Measurements from ENCODE around the gene COL27A1. TPM values are rescaled to one million over a fixed set of nuclear protein-coding genes. Genes with fewer than 3 reads are reported as not detected.
"Not testable (repeated sequence)": the region's sequence is repeated elsewhere in the genome, so short reads cannot be mapped to it uniquely, and the experiment has no call there.

The COL27A1 gene
- total RNA-seq, 1 donor from 2014 or later, result 8.9 TPM

DNA sequence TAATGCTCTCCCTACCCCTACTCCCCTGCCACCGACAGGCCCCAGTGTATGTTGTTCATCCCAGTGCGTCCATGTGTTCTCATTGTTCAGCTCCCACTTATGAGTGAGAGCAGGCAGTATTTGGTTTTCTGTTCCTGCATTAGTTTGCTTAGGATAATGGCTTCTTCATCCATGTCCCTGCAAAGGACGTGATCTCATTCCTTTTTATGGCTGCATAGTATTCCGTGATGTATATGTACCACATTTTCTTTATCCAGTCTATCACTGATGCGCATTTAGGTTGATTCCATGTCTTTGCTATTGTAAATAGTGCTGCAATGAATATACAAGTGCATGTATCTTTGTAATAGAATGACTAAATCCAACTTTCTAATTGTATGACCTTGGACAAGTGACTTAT lies 36.1 kb downstream of the COL27A1 start:
- H3K9me3 ChIP-seq (ENCODE audit: control insufficient read depth in 3 of 3, low read length in 3 of 3); H3K4me3 ChIP-seq (ENCODE audit: low read length in 3 of 3); H3K36me3 ChIP-seq (ENCODE audit: control insufficient read depth in 3 of 3, insufficient read depth in 3 of 3, low read length in 3 of 3); H3K9ac ChIP-seq (ENCODE audit: low read depth in 1 of 3, low read length in 3 of 3); H3K27ac ChIP-seq (ENCODE audit: low read depth, low read length); H3K27me3 ChIP-seq (ENCODE audit: control insufficient read depth in 3 of 3, insufficient read depth in 3 of 3, low read length in 3 of 3): not testable (repeated sequence)
- peaks cover 9 to 15% (median 13%) of the 10 kb centered on the region in 3 donors for H3K4me1 ChIP-seq (ENCODE audit: control insufficient read depth in 3 of 3, insufficient read depth in 3 of 3, low read length in 3 of 3)

DNA sequence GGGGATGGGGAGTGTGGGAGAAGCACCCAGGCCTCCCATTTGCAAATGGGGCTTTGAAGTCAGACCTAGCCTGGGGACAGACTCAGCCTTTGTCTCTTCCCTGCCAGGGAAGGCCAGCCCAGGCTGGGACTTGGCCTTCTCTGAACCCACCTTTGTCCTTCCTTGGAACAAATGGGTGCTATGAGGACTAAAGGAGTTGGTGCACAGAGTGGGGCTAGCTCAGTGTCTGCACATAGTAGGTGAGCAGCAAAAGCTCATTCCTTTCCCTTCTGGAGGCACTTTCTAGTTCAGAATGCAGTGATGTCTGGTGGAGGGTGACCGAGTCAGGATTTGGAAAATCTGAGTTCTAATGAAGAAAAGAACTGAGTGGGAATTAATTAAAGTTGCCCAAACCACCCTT lies 37.2 kb downstream of the COL27A1 start:
- H3K27ac ChIP-seq (ENCODE audit: low read depth, low read length), result peak overlapping the region; percentile 31
- no peak overlapping the region for H3K4me3 ChIP-seq (ENCODE audit: low read length in 3 of 3)
- H3K9me3 ChIP-seq (ENCODE audit: control insufficient read depth in 3 of 3, low read length in 3 of 3), result peaks cover 0 to 6% (median 3%) of the 10 kb centered on the region in 3 donors
- no peaks in the 10 kb centered on the region for H3K27me3 ChIP-seq (ENCODE audit: control insufficient read depth in 3 of 3, insufficient read depth in 3 of 3, low read length in 3 of 3)
- H3K36me3 ChIP-seq (ENCODE audit: control insufficient read depth in 3 of 3, insufficient read depth in 3 of 3, low read length in 3 of 3), result no peaks in the 10 kb centered on the region
- peaks cover 13 to 15% (median 15%) of the 10 kb centered on the region in 3 donors for H3K4me1 ChIP-seq (ENCODE audit: control insufficient read depth in 3 of 3, insufficient read depth in 3 of 3, low read length in 3 of 3)
- peak overlapping the region in 1 of 3 donors; percentile 33 for H3K9ac ChIP-seq (ENCODE audit: low read depth in 1 of 3, low read length in 3 of 3)

DNA sequence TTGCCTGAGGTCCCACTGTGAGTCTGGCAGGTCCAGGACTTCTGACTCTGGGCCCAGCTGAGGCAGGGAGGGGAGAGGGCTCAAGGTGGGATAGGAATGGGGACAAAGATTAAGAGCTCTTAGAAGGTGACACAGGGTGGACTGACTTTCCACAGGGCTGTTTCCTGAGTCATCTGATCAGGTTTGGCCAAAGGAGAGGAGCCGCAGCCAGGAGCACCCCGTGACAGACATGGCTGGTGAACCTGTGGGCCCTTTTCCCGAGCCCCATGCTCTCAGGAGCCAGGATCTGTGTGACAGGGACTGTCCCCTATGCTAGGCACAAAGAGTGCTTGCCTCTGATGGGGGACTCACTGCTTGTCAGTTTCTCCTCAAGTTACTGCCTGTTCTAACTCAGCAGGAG lies 37.8 kb downstream of the COL27A1 start:
- H3K36me3 ChIP-seq (ENCODE audit: control insufficient read depth in 3 of 3, insufficient read depth in 3 of 3, low read length in 3 of 3), result no peaks in the 10 kb centered on the region
- no peaks in the 10 kb centered on the region for H3K27me3 ChIP-seq (ENCODE audit: control insufficient read depth in 3 of 3, insufficient read depth in 3 of 3, low read length in 3 of 3)
- H3K4me3 ChIP-seq (ENCODE audit: low read length in 3 of 3), result no peak overlapping the region
- peak overlapping the region; percentile 31 for H3K27ac ChIP-seq (ENCODE audit: low read depth, low read length)
- H3K4me1 ChIP-seq (ENCODE audit: control insufficient read depth in 3 of 3, insufficient read depth in 3 of 3, low read length in 3 of 3), result peaks cover 13 to 17% (median 16%) of the 10 kb centered on the region in 3 donors
- H3K9me3 ChIP-seq (ENCODE audit: control insufficient read depth in 3 of 3, low read length in 3 of 3), result peaks cover 0 to 6% (median 3%) of the 10 kb centered on the region in 3 donors
- H3K9ac ChIP-seq (ENCODE audit: low read depth in 1 of 3, low read length in 3 of 3), result peak overlapping the region in 1 of 3 donors; percentile 33

DNA sequence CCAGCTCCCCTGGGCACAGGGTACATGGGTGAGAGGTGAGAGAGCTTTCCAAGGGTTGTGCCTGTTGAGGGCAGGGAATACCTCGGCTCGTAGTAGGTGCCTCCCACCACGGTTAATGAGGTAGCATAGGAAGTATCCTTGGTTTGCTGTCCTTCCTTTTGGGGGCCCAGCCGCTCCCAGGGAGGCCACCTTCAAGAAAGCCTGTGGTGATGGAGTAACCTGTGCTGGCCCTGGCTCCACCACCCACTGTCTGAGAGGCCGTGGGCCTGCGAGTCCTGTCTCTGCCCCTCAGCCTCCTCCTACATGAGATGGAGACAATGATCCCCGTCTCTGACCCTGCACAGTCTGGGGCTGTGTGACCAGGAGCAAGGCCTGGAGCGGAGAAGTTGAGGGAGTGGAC lies 40.8 kb downstream of the COL27A1 start:
- no peak overlapping the region for H3K4me3 ChIP-seq (ENCODE audit: low read length in 3 of 3)
- no peak overlapping the region for H3K9ac ChIP-seq (ENCODE audit: low read depth in 1 of 3, low read length in 3 of 3)
- H3K36me3 ChIP-seq (ENCODE audit: control insufficient read depth in 3 of 3, insufficient read depth in 3 of 3, low read length in 3 of 3), result peaks cover 0 to 2% (median 0%) of the 10 kb centered on the region in 3 donors
- H3K9me3 ChIP-seq (ENCODE audit: control insufficient read depth in 3 of 3, low read length in 3 of 3), result no peaks in the 10 kb centered on the region
- no peaks in the 10 kb centered on the region for H3K27me3 ChIP-seq (ENCODE audit: control insufficient read depth in 3 of 3, insufficient read depth in 3 of 3, low read length in 3 of 3)
- peaks cover 17 to 27% (median 22%) of the 10 kb centered on the region in 3 donors for H3K4me1 ChIP-seq (ENCODE audit: control insufficient read depth in 3 of 3, insufficient read depth in 3 of 3, low read length in 3 of 3)
- no peak overlapping the region for H3K27ac ChIP-seq (ENCODE audit: low read depth, low read length)

DNA sequence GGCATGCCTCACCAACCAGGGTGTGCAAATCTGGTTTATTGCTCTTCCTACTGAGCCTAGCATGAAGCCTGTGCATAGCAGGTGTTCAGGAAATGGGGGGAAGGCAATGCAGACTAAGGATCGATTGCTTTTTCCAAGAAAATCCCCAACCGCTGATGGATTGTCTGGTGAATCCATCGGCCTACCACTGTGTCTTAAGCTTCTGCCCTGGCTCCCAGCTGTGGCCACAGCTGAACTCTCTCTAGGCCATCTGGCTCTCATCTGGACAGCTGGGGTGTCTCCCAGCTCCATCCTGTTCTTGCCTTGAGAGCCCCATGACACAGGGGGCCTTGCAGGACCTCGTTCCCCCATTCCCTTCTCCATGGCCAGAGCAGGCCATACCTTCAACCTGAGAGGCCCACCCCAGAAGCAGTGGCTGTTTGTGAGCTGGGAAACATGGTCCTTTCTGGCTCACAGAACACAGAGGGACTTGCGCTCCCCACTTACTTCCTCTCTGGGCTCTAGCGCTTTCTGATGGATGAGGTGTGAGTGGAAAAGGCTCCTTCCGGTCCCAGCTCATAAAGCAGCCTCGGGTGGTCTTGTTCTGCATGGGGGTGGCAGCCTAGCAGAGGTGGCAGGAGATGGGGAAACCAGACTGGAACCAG lies 41.8 kb downstream of the COL27A1 start:
- Histone ChIP-seq H3K9me3 (ENCODE audit: control insufficient read depth in 3 of 3, low read length in 3 of 3) (no peaks in the 10 kb centered on the region), H3K27ac (ENCODE audit: low read depth, low read length) (no peak overlapping the region), H3K36me3 (ENCODE audit: control insufficient read depth in 3 of 3, insufficient read depth in 3 of 3, low read length in 3 of 3) (peaks cover 0 to 2% (median 0%) of the 10 kb centered on the region in 3 donors), H3K27me3 (ENCODE audit: control insufficient read depth in 3 of 3, insufficient read depth in 3 of 3, low read length in 3 of 3) (no peaks in the 10 kb centered on the region), H3K9ac (ENCODE audit: low read depth in 1 of 3, low read length in 3 of 3) (no peak overlapping the region), H3K4me1 (ENCODE audit: control insufficient read depth in 3 of 3, insufficient read depth in 3 of 3, low read length in 3 of 3) (peaks cover 17 to 27% (median 22%) of the 10 kb centered on the region in 3 donors), H3K4me3 (ENCODE audit: low read length in 3 of 3) (no peak overlapping the region)

DNA sequence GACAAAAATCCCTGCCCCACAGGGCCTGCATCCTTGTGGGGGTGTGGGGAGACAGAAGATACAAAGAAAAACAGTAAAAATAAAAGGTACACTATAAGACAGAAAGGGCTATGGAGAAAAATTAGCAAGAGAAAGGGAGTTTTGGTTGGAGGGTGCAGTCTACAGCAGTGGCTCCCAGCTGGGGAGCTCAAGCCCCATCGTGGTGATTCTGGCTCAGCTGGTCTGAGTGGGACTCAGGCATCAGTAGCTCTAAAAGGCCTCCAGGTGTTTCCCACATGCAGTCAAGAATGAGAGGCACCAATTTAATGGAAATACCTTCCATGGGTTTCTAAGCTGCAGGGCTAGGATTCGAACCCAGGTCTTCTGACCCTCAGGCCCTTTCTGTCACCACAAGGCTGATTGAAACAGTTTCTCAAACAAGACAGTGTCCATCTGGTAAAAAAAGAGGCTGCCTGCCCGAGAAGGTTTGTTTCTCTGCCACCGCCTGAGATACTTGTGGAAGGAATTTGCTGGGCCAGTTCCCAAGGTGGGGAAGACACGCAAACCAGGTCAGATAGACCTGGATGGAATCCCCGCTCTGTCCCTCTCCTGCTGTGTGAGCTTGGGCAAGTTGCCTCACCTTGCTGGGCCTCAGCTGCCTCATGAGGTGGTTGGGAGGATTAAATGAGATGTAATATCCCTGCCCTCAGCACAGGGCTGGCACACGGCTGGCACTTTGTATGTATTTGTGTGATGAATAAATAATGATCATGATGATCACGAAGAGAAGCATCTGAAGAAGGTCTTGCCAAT lies 43.1 kb downstream of the COL27A1 start:
- no peak overlapping the region for H3K9ac ChIP-seq (ENCODE audit: low read depth in 1 of 3, low read length in 3 of 3)
- H3K36me3 ChIP-seq (ENCODE audit: control insufficient read depth in 3 of 3, insufficient read depth in 3 of 3, low read length in 3 of 3), result peaks cover 0 to 2% (median 0%) of the 10 kb centered on the region in 3 donors
- H3K9me3 ChIP-seq (ENCODE audit: control insufficient read depth in 3 of 3, low read length in 3 of 3), result no peaks in the 10 kb centered on the region
- no peak overlapping the region for H3K4me3 ChIP-seq (ENCODE audit: low read length in 3 of 3)
- H3K27me3 ChIP-seq (ENCODE audit: control insufficient read depth in 3 of 3, insufficient read depth in 3 of 3, low read length in 3 of 3), result no peaks in the 10 kb centered on the region
- H3K4me1 ChIP-seq (ENCODE audit: control insufficient read depth in 3 of 3, insufficient read depth in 3 of 3, low read length in 3 of 3), result peaks cover 5 to 16% (median 15%) of the 10 kb centered on the region in 3 donors
- no peak overlapping the region for H3K27ac ChIP-seq (ENCODE audit: low read depth, low read length)

DNA sequence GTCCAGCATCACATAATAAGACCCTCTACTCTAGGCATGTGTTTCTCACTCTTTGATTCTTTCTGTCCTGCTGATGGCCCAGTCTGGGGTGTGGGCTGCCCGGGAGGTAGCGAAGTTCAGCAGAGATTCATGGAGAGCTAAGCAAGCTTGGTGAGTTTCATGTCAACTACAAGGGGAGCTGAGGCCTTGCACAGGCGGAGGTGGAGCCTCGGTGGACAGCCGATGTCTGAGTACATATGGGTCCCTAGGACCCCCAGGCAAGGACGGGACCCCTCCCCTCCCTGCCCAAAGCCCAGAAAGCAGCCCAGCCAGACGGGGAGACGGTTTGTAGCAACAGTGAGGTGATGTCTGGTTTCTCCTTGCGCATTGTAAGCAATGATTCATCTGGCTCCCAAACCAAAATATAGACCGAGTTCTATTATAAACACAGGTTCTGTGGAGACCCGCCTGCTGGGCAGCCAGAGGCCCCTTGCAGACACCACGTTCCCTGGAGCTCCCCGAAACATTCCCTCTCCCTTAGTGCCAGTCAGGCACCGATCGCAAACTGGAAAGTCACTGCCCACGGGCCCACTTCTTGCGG lies 45.5 kb downstream of the COL27A1 start:
- H3K4me3 ChIP-seq (ENCODE audit: low read length in 3 of 3), result no peak overlapping the region
- H3K27ac ChIP-seq (ENCODE audit: low read depth, low read length), result no peak overlapping the region
- no peaks in the 10 kb centered on the region for H3K27me3 ChIP-seq (ENCODE audit: control insufficient read depth in 3 of 3, insufficient read depth in 3 of 3, low read length in 3 of 3)
- no peak overlapping the region for H3K9ac ChIP-seq (ENCODE audit: low read depth in 1 of 3, low read length in 3 of 3)
- H3K4me1 ChIP-seq (ENCODE audit: control insufficient read depth in 3 of 3, insufficient read depth in 3 of 3, low read length in 3 of 3), result peaks cover 19 to 30% (median 29%) of the 10 kb centered on the region in 3 donors
- peaks cover 0 to 2% (median 0%) of the 10 kb centered on the region in 3 donors for H3K36me3 ChIP-seq (ENCODE audit: control insufficient read depth in 3 of 3, insufficient read depth in 3 of 3, low read length in 3 of 3)
- no peaks in the 10 kb centered on the region for H3K9me3 ChIP-seq (ENCODE audit: control insufficient read depth in 3 of 3, low read length in 3 of 3)

DNA sequence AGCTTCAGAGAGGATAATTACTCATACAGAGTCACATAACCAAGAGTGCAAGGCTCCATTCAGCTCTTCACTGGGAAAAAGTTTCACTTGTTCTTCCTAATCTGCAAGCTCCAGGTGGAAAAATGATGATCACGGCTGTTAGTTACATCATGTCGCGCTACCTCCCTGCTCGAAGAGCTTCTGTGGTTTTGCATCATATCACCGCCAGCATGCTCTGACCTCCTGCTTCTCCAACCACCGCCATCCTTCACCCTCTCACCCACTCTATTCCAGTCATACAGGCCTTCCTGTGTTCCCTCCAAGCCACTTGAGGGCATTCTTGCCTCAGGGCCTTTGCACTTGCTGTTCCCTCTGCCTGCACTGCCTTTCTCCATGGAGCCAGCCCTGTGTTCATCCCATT lies 47.1 kb downstream of the COL27A1 start:
- Histone ChIP-seq H3K4me1 (ENCODE audit: control insufficient read depth in 3 of 3, insufficient read depth in 3 of 3, low read length in 3 of 3) (peaks cover 34 to 44% (median 39%) of the 10 kb centered on the region in 3 donors), H3K9ac (ENCODE audit: low read depth in 1 of 3, low read length in 3 of 3) (no peak overlapping the region), H3K27ac (ENCODE audit: low read depth, low read length) (no peak overlapping the region)

DNA sequence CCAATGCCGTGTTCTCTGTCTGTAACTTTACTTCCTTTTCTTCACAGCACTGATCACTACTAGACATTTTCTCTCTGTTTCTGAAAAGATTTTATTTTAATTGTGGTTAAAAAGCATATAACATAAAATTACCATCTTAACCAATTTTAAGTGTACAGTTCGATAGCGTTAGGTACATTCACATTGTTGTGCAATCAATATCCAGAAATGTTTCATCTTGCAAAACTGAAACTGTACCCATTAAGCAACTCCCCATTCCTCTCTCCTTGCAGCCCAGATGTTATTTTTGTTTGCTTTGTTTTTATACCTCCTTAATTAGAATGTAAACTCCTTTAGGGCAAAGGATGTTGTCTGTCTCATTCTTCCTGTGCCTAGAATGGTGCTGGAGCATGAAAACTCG lies 47.5 kb downstream of the COL27A1 start:
- Histone ChIP-seq H3K27me3 (ENCODE audit: control insufficient read depth in 3 of 3, insufficient read depth in 3 of 3, low read length in 3 of 3) (no peaks in the 10 kb centered on the region), H3K9me3 (ENCODE audit: control insufficient read depth in 3 of 3, low read length in 3 of 3) (no peaks in the 10 kb centered on the region), H3K4me3 (ENCODE audit: low read length in 3 of 3) (no peak overlapping the region), H3K36me3 (ENCODE audit: control insufficient read depth in 3 of 3, insufficient read depth in 3 of 3, low read length in 3 of 3) (peaks cover 0 to 2% (median 0%) of the 10 kb centered on the region in 3 donors), H3K27ac (ENCODE audit: low read depth, low read length) (no peak overlapping the region), H3K4me1 (ENCODE audit: control insufficient read depth in 3 of 3, insufficient read depth in 3 of 3, low read length in 3 of 3) (peaks cover 38 to 49% (median 44%) of the 10 kb centered on the region in 3 donors), H3K9ac (ENCODE audit: low read depth in 1 of 3, low read length in 3 of 3) (no peak overlapping the region)

More for the DNA sequence above, 47.1 kb downstream of the COL27A1 start:
- Histone ChIP-seq H3K4me3 (ENCODE audit: low read length in 3 of 3) (no peak overlapping the region), H3K27me3 (ENCODE audit: control insufficient read depth in 3 of 3, insufficient read depth in 3 of 3, low read length in 3 of 3) (no peaks in the 10 kb centered on the region), H3K9me3 (ENCODE audit: control insufficient read depth in 3 of 3, low read length in 3 of 3) (no peaks in the 10 kb centered on the region), H3K36me3 (ENCODE audit: control insufficient read depth in 3 of 3, insufficient read depth in 3 of 3, low read length in 3 of 3) (peaks cover 0 to 2% (median 0%) of the 10 kb centered on the region in 3 donors)

All from skeletal muscle tissue (tissue), 4 donors.